Breast epithelium (tissue), 4 donors: ENCODE results near the gene ATF5. TPM values are rescaled to one million over a fixed set of nuclear protein-coding genes. Genes with fewer than 3 reads are reported as not detected.

Experiments
- DNase-seq, 2 donors: peaks; one replicate each; pipeline ENCODE4 v3.0.0-alpha.2; 2019; ENCODE audit warnings: low spot score in 2 of 2
- H3K27ac ChIP-seq, 2 donors: fragments of 200-600 bp; sonication (generic) in 1 of 2; one replicate each; pipeline ENCODE4 v1.5.1; 2016 to 2019; ENCODE audit warnings: mild to moderate bottlenecking in 1 of 2
- H3K27me3 ChIP-seq, 2 donors: fragments of 200-600 bp; sonication (generic) in 1 of 2; one replicate each; pipeline versions ENCODE4 v1.5.1 to v1.6.0; 2017 to 2019; ENCODE audit warnings: control low read depth in 1 of 2, mild to moderate bottlenecking in 1 of 2
- H3K36me3 ChIP-seq: fragments of 200-600 bp; one replicate; pipeline ENCODE4 v1.5.1; 2019
- H3K4me1 ChIP-seq, 2 donors: fragments of 200-600 bp; sonication (generic); one replicate each; pipeline ENCODE4 v1.5.1; 2016 to 2019; ENCODE audit warnings: control low read depth in 1 of 2
- H3K4me3 ChIP-seq, 3 donors: fragments of 200-600 bp; sonication (generic); 1 replicate in 2 of 3; 2 replicates in 1 of 3; pipeline ENCODE4 v1.5.1; 2016 to 2019; ENCODE audit warnings: mild to moderate bottlenecking in 3 of 3, moderate library complexity in 2 of 3
- H3K9me3 ChIP-seq, 2 donors: fragments of 200-600 bp; sonication (generic) in 1 of 2; one replicate each; pipeline ENCODE4 v1.5.1; 2016 to 2019; ENCODE audit warnings: control low read depth in 1 of 2
- POLR2A ChIP-seq: fragments of 450-650 bp; IDR thresholded peaks from one replicate; pipeline ENCODE4 v1.6.1; 2016; ENCODE audit warnings: antibody characterized with exemption, mild to moderate bottlenecking, moderate library complexity
- POLR2AphosphoS5 ChIP-seq, 3 donors: sonication (generic); formaldehyde crosslinking; IDR thresholded peaks; one replicate each; pipeline ENCODE4 v1.6.1; 2017; ENCODE audit warnings: antibody characterized with exemption in 3 of 3
- intact Hi-C: fragments of 100-400 bp; cut with DNase I; formaldehyde crosslinking; loops from one replicate; pipeline ENCODE4 v1.15.1; 2023; ENCODE audit warnings: low total_unique reads
- total RNA-seq, 3 donors: library from RNA; depleted of rRNA; stranded (reverse); fragments of >200 nt; gene quantifications; one replicate each; pipeline ENCODE4 v1.1.0, GENCODE V29; 2016
- TF ChIP-seq, protein P1 (sequence below), 3 donors: fragments of 450-650 bp; IDR thresholded peaks; one replicate each; pipeline ENCODE4 v1.5.1; 2016 to 2017; ENCODE audit warnings: antibody characterized with exemption in 3 of 3, mild to moderate bottlenecking in 3 of 3, moderate library complexity in 3 of 3

Gene ATF5
- total RNA-seq, 3 donors from 2014 or later, result 5.9 to 20.0 (median 8.2) TPM

DNA sequence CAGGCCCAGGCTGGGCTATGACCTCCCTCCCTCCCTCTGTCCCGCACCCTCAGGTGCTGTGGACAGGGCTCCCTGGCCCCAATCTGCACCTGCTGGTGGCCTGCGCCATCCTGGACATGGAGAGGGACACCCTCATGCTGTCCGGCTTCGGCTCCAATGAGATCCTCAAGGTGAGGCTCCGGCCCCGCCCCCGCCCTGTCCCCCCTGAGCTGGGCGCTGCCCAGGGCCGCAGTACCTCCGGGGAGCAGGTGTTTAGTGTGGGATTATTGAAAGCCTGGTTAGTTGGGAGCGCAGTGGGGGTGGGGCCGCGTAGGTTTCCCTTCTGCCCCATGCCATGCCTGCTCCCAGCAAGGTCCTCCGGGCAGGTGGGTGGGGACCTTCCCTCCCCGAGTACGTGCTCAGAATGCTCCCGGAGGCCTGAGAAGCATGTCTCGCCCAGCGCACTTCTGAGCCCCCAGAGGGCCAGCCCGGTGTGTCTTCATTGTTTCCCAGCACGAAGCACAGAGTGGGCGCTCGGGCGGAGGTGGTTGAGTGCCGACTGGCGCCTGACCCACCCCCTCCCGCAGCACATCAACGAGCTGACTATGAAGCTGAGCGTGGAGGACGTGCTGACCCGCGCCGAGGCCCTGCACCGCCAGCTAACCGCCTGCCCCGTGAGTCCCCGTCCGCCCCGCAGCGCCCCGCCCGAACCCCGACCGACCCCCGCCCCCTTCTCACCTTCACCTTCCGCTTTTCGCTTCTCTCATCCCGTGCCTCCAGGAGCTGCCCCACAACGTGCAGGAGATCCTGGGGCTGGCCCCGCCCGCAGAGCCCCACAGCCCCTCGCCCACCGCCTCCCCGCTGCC, 41.1 kb upstream of the ATF5 start:
- H3K9me3 ChIP-seq, result peaks cover 0 to 3% of the 10 kb centered on the region in 2 donors
- intact Hi-C loops, result no loop called here
- H3K4me3 ChIP-seq, result no peak overlapping the region
- no peak overlapping the region for H3K27ac ChIP-seq
- TF ChIP-seq POLR2A (no peak), POLR2AphosphoS5 (IDR thresholded peaks at IDR 0.05) (no peak)
- TF ChIP-seq, protein P1, sequence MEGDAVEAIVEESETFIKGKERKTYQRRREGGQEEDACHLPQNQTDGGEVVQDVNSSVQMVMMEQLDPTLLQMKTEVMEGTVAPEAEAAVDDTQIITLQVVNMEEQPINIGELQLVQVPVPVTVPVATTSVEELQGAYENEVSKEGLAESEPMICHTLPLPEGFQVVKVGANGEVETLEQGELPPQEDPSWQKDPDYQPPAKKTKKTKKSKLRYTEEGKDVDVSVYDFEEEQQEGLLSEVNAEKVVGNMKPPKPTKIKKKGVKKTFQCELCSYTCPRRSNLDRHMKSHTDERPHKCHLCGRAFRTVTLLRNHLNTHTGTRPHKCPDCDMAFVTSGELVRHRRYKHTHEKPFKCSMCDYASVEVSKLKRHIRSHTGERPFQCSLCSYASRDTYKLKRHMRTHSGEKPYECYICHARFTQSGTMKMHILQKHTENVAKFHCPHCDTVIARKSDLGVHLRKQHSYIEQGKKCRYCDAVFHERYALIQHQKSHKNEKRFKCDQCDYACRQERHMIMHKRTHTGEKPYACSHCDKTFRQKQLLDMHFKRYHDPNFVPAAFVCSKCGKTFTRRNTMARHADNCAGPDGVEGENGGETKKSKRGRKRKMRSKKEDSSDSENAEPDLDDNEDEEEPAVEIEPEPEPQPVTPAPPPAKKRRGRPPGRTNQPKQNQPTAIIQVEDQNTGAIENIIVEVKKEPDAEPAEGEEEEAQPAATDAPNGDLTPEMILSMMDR (IDR thresholded peaks at IDR 0.05), result no peak
- DNase-seq, result no peak
- H3K4me1 ChIP-seq, result no peaks in the 10 kb centered on the region
- H3K27me3 ChIP-seq, result no peaks in the 10 kb centered on the region
- H3K36me3 ChIP-seq, result peaks cover 14% of the 10 kb centered on the region

DNA sequence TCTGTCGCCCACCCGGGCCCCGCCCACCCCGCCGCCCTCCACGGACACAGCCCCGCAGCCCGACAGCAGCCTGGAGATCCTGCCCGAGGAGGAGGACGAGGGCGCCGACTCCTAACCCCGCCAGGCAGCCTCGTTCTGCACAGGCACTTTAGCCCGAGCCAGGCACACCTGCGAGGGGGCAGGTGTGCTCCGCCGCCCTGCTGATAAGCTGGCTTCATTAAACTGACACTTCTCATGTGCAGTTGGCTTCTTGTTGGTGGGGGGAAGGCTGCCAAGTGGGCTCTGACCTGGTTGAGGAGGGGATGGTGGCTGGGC, 40.5 kb upstream of the ATF5 start:
- H3K36me3 ChIP-seq, result peaks cover 14% of the 10 kb centered on the region
- H3K4me1 ChIP-seq, result no peaks in the 10 kb centered on the region
- TF ChIP-seq POLR2AphosphoS5 (IDR thresholded peaks at IDR 0.05), result no peak
- DNase-seq, result no peak
- no peaks in the 10 kb centered on the region for H3K27me3 ChIP-seq
- H3K4me3 ChIP-seq, result no peak overlapping the region
- intact Hi-C loops, result no loop called here
- no peak overlapping the region for H3K27ac ChIP-seq
- no peaks in the 10 kb centered on the region for H3K9me3 ChIP-seq

DNA sequence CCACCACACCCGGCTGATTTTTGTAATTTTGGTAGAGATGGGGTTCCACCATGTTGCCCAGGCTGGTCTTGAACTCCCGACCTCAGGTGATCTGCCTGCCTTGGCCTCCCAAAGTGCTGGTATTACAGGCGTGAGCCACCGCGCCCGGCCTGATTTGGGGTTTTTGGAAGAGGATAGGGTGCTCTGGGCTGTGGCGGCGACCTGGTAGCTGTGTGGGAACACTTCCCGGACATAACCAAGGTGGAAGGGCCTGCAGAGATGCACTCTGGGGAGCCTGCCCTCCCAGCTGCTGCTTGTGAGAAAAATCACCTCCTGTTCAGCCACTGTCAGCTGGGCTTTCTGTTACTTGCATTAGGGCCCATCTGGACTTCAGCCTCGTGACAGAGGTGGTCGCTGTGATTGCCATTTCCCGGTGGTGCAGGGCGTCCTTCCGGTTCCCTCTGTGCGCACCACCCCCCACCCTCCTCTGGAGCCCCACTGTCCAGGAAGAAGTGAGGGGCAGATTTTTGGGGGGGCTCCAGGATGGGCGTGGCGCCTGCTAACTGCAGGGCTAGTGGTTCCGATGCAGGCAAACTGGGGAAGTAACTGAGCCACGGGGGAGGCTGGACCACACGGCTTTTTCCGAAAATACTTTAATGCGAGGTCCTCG, 39.8 kb upstream of the ATF5 start:
- intact Hi-C loops, result no loop called here
- H3K4me3 ChIP-seq, result no peak overlapping the region
- no peak for DNase-seq
- H3K27ac ChIP-seq, result no peak overlapping the region
- H3K27me3 ChIP-seq, result no peaks in the 10 kb centered on the region
- no peaks in the 10 kb centered on the region for H3K9me3 ChIP-seq
- no peak for TF ChIP-seq POLR2AphosphoS5 (IDR thresholded peaks at IDR 0.05)
- TF ChIP-seq, protein P1 (IDR thresholded peaks at IDR 0.05), result no peak
- no peak for TF ChIP-seq POLR2A
- no peaks in the 10 kb centered on the region for H3K4me1 ChIP-seq
- H3K36me3 ChIP-seq, result peaks cover 8% of the 10 kb centered on the region

DNA sequence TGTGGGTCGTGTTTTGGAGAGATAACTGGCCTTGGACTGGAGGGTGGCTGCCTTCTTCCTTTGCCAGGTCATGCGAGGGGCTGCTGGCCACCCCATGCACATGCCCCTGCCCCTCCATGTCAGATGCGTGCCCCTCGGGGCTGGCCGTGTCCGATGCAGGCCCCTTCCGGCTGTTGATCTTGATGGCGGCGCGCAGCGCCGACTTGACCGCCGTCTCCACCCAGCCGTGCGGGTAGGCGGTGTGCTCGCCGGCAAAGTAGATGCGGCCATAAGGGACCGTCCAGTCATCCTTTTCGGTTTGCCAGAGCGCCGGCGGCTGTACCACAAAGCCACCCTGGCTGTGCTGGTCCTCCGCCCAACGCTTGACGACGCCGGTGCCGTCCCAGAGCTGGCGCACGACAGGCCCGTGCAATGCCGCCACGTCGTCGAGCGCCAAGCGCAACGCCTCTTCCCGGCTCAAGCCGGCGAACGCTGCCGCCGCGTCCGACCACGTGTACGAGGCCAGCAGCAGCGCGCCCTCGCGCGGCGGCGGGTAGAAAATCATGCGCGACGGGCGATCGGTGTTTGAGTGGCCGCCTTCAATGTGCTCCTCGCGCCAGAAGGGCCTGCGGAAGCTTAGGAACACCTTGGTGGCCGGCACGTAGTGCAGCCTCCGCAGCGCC, 39.2 kb upstream of the ATF5 start:
- H3K27ac ChIP-seq, result no peak overlapping the region
- peak; percentile 55 to 66 for DNase-seq
- TF ChIP-seq POLR2AphosphoS5 (IDR thresholded peaks at IDR 0.05), result peak in 2 of 3 donors; percentile 49 to 69
- TF ChIP-seq, protein P1 (IDR thresholded peaks at IDR 0.05), result peak; percentile 45 to 78 (median 51)
- no peak for TF ChIP-seq POLR2A

DNA sequence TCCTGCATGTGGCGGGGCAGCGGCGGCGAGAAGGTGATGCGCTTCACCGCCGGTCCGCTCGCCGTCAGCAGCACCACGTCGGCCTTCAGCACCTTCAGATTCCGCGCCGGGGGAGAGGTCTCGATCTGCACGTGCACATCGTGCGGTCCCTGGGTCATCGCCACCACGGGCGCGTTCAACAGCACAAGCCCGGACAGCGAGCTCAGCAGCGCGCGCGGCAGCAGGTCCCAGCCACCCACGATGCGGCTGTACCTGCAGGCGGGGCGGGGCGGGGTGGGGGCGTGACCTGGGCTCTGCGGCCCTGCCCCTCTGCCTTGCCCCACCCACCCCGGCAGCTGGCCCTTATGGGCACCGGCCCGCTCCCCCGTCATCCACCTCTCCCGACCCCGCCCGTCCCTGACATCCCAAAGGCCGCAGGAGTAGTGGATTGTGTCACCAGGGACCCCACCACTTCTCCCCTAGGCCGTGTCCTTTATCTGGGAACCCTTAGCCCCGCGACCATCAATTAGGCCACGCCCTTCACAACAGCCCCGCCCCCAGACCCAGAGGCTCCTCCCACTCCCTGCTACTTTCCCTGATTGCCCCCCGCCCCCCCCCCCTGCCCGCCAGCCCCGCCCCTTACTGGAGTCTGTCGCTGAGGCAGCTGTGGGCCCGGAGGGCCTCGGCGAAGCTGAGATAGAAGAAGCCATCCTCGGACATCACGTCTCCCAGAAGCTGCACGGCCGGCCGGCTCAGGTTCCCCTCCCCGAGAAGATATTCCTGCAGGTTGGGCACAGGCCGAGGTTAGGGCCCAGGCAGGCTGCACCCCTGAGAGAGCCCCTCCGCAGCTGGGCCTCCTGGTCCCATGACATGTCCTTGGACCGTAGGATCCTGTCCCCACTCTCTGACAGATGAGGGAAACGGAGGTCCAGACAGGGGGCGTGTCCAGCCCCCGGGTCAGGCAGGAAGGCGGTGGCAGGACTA, 38.4 kb upstream of the ATF5 start:
- Histone ChIP-seq H3K4me1 (no peaks in the 10 kb centered on the region), H3K4me3 (peak overlapping the region; percentile 8 to 59 (median 40)), H3K9me3 (no peaks in the 10 kb centered on the region), H3K36me3 (no peaks in the 10 kb centered on the region), H3K27me3 (no peaks in the 10 kb centered on the region), H3K27ac (no peak overlapping the region)
- no peak for DNase-seq
- intact Hi-C loops, result loop anchor here (1.0 kb wide), 1 partner anchor 30 kb away; no protein-coding TSS in a partner anchor
- TF ChIP-seq POLR2AphosphoS5 (IDR thresholded peaks at IDR 0.05) (no peak), POLR2A (no peak)
- TF ChIP-seq, protein P1 (IDR thresholded peaks at IDR 0.05), result no peak

More for the DNA sequence above, 39.2 kb upstream of the ATF5 start:
- Histone ChIP-seq H3K4me3 (peak overlapping the region; percentile 8 to 59 (median 40)), H3K36me3 (peaks cover 1% of the 10 kb centered on the region), H3K9me3 (no peaks in the 10 kb centered on the region), H3K27me3 (no peaks in the 10 kb centered on the region), H3K4me1 (no peaks in the 10 kb centered on the region)
- intact Hi-C loops, result loop anchor here (1.0 kb wide), 1 partner anchor 30 kb away; no protein-coding TSS in a partner anchor
